Activated T-helper 1 cell treated with Interleukin-2 at 50 U/mL for 16 hours (primary cell): ENCODE measurements around the gene C3orf22.
"Not testable (repeated sequence)": the region's sequence is repeated elsewhere in the genome, so short reads cannot be mapped to it uniquely, and the experiment has no call there.

Experiments used
- DNase-seq: peaks from one replicate; pipeline ENCODE4 v3.0.0-alpha.2; 2020; ENCODE audit warnings: low read depth

The C3orf22 gene

DNA sequence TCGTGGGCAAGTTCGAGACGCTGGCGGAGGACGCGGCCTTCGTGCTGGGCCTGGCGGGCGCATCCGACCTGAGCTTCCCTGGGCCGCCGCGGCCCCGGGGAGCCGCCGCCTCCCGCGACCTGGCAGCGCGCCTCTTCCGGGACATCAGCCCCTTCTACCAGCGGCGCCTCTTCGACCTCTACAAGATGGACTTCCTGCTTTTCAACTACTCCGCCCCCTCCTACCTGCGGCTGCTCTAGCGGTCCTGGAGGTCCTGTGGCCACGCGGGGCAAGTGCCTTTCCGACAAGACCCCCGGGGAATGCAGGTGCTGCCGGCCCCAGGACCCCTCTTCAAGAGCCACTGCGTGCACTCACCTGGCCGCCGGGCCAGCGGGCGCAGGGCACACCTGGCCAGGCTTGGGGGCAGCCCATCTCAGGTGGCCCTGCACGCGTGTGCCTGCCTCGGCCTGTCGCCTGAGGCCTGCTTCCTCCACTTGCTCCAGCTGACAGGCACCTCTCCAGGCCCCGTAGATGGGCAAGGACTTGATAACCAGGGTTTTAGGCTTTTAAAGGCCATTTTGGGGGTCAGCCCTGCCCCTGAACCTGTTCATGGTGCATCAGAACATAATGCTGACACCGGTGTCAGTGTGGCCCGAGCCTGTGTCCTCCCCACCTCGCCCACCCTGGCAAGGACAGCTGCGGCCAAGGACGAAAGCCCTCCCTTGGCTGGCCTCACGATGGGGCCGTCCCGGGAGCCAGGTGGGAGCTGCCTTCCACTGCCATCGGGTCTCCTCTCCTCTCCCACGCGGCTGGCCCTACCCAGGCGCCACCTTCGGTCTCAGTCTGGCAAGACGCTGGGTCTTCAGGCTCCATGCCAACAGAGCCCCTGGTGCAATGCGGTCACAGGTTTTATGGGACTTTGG, 16.1 kb downstream of the C3orf22 start:
- DNase-seq = no peak

DNA sequence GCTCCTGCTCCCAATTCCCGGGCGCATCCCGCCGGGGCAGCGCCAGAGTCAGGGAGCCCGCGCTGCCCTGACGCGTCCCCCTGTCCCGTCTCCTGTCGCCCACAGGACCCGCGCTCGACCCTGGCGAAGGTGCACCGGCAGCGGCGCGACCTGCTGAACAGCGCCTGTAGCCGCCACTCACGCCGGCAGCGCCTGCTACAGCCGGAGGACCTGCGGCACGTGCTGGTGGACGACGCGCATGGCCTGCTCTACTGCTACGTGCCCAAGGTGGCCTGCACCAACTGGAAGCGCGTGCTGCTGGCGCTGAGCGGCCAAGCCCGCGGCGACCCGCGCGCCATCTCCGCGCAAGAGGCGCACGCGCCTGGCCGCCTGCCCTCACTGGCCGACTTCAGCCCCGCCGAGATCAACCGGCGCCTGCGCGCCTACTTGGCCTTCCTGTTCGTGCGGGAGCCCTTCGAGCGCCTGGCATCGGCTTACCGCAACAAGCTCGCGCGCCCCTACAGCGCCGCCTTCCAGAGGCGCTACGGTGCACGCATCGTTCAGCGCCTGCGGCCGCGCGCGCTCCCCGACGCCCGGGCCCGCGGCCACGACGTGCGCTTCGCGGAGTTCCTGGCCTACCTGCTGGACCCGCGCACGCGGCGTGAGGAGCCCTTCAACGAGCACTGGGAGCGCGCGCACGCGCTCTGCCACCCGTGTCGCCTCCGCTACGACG, 16.9 kb downstream of the C3orf22 start:
- no peak for DNase-seq

DNA sequence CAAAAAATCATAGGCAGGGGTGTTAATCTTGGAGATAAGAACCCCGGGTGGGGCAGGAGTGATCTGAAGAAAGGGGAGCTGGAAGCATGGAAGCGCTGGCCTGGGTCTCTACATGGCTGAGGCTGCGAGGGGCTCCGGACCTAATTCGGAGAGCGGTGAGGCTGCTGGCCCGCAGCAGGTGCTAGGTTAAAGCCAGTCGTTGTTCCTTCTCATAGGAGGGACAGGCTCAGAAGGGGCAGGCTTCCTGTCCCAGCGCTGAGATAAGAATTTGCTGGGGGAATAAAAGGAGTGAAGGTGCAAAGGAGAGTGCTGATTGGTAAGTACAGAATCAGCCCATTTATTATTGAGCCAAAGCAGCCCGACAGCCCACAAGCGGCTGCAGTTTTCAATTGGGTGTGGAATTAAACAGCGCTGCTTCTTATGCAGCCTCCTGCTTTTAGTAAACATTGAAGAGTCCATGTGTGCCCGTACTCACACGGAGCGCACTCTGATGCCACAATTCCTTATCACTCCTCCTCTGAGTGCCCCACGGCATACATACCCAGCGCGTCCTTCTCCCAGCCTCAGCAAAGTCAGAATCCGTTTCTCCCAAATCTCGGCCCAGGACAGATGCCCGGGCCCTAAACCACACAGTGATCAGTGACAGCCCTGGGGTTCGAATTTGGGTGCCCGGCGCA, 17.6 kb downstream of the C3orf22 start:
- no peak for DNase-seq

DNA sequence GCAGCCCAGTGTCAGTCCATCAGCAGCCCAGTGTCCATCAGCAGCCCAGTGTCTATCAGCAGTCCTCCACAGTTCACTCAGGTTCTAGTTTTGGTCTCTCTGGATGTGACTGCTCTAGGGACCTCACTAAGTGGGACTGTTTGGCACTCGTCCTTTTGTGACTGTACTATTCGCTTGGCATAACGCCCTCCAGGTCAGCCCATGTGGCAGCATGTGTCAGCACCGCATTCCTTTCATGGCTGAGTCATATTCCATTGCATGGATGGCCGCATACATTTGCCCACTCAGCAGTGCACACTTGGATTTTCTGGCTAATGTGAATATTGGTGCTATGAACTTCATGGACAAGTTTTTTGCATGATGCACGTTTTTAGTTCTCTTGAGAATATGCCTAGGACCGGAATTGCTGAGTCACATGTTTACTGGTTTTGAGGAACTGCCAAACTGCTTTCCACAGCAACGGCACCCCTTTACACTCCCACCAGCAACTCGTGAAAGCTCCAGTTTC, 18.3 kb downstream of the C3orf22 start:
- DNase-seq = no peak

DNA sequence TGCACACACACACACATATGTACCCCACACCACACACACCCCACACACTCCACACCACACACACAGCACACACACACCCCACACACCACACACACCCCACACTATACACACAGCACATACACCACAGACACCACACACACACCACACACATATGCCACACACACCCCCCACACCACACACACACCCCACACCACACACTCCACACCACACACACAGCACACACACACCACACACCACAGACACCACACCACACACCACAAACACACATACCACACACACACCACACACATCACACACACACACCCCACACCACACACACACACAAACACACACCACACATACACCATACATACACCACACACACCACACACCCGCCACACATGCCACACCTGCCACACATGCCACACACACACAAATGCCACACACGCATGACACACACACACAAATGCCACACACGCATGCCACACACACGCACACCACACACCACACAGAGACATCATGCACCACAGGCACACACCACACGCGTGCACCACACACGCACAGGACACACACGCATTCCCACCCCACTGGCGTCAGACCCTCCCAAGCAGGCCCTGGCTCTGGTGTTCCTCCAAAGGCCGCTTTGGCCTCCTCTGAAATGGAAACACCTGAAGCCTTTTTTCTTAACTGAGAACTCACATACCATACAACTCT, 19.0 kb downstream of the C3orf22 start:
- DNase-seq = no peak

DNA sequence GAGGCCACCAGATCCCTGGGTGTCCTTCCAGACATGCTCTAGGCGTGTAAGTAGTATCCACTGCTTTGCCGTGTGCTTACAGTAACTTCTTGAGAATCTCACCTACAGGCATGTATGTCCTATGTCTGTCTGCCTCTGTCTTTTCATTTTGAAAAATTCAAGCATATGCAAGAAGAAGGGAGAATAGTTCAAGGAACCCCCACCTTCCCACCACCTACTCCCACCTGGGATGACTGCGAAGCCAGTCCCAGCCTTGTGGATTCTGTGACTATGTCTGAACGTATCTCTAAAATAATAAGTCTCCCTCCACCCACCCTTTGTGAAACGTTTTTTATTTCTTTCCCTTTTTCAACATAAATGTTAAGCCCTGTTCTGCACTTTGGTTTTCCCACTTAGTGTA, 19.8 kb downstream of the C3orf22 start:
- no peak for DNase-seq

DNA sequence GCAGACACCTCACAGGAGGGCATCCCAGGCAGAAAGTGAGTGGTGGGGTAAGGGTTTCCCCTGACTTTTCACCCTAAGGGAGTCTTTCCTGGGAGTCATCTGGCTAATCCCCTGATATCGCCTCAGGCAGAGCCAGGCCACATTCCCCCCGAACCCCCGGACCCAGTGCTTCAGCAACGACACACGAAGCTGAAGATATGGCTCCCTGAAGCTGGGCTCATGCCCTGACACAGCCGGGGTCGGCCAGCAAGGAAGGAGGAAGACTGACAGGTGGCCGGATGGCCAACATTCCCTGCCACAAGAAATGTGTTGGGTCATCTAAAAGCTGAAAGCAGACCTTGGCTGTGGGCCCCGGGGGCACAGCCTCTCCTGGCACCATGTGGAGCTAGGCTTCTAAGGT, 20.4 kb downstream of the C3orf22 start:
- no peak for DNase-seq

DNA sequence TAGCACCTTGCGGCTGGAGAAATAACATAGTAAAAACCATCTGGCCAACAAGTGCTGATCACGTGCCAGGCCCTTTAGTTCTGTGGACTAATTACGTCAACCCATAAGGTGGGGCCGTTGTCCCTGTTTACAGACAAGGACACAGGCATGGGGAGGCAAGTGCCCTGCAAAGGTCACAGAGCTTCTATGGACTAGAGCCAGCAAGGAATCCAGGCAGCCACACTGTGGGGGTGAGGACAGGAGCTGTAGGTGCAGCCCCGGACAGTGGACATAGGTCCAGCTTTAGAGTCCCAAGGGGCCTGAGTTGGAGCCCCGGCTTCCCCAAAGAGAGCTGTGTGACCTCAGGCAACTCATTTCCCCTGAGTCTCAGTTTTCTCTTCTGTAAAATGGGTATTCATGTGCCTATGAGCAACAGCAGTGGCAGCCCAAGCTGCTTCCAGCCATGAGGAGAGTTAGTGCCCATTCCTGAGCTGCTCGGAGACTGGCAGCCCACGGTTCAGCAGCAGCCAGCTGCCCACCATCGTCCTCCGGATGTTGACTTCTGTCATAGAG, 20.9 kb downstream of the C3orf22 start:
- no peak for DNase-seq

DNA sequence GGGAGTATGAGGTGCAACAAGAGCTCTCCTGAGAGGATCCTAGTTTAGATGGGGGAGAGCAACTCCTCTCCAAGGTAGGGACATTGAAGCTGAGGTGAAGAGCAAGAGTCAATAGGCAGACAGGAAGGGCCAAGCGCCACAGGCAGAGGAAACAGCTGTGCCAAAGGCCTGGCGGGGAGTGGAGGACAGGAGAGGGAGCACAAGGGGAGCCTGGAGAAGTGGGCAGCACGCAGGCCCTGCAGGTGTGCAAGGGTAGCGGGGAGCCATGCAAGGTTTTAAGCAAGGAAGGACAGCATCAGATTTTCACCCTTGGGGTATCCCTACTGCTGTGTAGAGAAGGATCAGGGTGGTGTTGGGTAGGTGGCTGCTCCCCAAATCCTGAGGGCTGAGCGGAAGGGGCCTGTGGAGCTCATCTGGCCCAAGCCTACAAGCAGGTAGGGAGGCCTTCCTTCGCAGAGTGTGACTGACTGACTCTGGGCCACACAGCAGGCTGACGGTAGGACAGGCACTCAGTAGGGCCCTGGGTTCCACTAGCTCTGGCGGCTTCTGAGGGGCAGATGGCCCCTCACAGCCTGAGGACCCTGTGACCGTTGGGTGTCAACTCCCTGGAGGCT, 21.5 kb downstream of the C3orf22 start:
- no peak for DNase-seq

DNA sequence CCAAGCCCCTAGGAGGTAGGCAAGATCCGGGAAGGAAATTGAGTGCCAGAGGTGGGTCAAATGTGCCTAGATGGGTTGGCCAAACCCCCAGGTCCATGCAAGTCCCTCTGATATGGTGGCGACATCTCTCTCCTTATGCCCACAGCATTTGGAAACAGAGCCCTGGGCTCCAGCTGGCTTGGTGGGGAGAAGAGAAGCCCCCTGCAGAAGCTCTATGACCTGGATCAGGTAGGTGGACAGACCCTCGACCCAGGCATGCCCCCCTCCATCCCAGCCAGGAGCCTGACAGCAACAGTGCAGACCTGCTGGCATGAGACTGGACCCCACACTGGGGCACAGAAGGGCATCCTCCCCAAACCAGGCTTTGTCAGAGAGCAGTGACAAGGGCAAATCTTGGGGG, 22.6 kb downstream of the C3orf22 start:
- DNase-seq = no peak

DNA sequence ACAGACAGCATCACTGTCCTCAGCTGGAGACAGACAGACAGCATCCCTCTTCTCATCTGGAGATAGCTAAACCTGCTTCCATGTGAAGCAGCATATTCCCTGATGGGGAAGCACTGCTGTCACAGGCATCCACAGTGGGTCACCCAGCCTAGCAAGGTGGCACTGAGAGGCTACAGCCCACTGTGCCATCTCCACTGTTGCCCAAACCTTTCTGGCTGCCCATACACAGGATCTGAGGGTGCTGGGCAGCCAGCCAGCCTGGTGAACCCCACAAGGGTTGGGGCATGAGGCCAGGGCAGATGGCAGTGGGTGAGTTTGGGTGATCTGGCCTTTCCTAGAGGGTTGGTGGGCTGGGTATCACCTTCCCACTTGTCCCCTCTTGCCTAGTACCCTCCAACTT, 23.1 kb downstream of the C3orf22 start:
- no peak for DNase-seq

DNA sequence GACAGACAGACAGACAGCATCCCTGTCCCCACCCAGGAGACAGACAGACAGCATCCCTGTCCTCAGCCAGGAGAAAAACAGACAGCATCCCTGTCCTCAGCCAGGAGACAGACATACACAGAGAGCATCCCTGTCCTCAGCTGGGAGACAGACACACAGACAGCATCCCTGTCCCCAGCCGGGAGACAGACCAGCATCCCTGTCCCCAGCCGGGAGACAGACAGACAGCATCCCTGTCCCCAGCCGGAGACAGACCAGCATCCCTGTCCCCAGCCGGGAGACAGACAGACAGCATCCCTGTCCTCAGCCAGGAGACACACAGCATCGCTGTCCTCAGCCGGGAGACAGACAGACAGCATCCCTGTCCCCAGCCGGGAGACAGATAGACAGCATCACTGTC, 24.0 kb downstream of the C3orf22 start:
- DNase-seq = not testable (repeated sequence)

DNA sequence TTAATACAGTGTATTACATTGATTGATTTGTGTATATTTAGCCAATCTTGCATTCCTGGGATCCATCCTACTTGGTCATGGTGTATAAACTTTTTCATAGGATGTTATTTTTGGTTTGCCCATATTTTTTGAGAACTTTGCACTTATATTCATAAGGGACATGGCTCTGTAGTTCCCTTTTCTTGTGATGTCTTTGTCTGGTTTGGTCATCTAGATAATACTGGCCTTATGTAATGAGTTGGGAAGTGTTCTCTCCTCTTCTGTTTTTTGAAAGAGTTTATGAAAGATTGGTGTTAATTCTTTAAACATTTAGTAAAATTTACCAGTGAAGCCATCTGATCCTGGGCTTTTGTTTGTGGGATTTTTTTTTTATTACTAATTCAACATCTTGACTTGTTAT, 25.2 kb downstream of the C3orf22 start:
- no peak for DNase-seq

DNA sequence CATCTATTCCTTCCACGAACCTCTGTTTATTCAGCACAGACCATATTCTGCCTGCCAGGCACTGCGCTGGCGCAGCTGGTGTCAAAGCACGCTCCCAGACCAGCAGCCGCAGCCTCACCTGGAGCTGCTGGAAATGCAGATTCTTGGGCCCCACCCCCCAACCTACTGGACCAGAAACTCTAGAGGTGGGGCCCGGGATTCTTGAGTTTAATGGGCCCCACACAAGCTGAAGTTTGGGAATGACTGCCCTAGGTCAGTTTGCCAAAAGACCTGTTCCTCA, 27.7 kb downstream of the C3orf22 start:
- no peak for DNase-seq

DNA sequence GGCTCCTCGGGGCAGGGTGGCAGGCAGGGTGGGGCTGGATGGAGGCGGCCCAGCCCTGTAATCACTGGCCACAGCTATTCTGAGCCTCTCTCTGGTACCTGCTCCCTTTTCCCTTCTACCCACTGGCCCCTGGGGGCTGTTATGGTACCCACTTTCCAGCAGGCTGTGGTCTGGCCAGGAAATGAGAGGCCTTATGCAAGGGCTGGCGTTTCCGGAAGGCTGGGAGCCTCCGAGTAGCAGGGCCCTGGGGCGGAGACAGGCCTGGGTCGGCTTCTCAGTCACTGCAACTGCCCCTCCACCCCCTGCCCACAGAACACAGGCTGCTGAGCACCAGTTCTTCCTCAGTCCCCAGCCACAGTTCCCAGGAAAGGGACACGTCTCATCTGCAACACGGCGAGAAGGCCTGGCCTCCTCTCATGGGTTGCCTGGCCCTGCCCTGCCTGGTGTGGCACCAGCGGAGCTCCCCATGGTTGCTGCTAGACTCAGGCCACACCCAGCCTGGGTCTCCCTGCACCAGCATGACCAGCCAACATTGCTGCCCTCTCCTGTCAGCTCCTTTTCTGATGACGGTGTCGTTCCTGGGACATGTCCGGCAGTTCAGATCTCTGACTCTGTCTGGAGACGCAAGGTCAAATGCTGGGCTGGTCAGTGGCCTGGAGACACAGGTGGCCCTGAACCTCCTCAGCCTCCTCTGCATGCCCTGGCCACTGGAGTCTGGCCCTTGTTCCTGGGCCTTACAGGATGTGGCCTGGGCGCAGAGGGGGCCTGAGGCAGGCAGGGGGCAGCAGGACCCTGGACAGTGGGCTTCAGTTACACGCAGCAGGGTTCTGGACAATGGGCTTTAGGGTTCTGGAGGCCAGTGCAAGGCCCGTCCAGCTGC, 28.3 kb downstream of the C3orf22 start:
- DNase-seq = no peak

DNA sequence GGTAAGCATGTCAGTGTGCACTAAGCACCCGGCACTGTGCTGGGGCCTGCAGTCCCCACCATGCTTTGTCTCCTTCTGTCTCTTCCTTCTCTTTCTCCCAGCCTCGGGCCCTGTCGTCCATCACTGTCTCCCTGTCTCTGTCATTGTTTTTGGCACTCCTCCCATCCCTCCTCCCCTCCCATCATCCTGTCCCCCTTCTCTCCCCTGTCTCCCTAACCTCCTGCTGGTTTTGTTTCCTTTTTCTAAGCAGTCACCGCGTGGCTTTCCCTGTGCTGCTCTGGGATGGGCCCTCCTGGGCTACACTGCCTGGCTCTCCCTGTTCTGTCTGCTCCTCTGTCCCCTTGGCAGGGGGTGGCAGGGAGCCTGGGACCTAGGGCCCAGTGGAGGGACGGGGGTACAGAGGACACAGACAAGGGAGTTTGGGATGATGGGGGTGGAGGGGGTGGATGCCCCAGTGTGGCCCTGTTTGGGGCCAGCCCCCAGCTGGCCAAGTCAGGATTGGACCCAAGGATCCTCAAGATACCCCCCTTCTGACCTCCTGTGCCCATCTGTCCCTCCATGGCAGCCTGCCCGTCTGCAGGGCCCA, 29.1 kb downstream of the C3orf22 start:
- no peak for DNase-seq

DNA sequence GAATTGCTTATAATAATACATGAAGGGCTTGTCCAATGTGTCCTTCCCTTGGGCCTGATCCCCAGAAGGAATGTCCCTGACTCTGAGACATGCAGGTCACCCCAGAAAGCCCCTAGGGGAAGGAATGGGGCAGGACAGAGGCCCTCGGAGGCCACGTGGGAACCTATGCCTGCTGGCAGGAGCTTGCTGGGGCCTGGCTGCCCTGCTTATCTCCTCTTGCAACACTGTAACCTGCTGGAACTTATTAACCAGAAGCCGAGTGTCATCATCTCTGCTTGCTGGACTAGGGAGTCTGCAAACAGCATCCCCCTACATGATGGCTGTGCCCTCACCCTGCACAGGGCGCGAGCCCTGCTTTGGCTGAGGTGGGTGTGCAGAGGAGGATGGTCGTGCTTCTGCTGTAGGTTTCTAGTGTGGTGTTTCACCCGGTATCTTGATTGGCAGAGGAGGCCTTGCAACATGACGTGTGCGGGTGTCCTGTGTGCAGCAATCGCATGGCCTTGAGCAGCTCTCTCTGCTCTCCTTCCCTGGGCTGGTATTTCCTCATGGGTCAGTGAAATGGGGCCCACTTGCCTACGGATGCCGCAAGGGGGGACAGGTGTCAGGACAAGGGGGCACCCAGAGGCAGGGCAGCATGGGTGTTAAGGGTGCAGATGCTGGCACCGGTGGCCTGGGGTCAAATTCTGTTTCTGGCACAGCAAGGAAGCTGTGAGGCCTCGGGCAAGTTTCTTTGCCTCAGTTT, 29.8 kb downstream of the C3orf22 start:
- DNase-seq = no peak

DNA sequence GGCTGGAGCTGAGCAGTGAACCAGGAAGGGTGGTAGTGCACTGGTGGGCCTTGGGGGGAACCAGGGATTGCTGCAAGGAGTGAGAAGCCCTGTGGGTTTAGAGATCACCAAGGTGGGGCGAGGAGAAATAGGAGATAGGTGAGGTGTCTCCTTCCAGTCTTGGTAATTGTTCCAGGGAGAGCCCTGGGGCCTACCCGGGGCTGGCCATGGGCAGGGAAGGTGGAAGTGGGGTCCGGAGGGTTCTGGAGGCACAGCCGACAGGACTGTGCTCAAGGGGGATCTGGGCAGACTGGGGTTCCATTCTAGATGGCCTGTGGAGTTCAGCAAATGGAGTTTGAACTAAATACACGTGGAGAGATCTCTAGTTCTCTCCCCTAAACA, 30.3 kb downstream of the C3orf22 start:
- no peak for DNase-seq

DNA sequence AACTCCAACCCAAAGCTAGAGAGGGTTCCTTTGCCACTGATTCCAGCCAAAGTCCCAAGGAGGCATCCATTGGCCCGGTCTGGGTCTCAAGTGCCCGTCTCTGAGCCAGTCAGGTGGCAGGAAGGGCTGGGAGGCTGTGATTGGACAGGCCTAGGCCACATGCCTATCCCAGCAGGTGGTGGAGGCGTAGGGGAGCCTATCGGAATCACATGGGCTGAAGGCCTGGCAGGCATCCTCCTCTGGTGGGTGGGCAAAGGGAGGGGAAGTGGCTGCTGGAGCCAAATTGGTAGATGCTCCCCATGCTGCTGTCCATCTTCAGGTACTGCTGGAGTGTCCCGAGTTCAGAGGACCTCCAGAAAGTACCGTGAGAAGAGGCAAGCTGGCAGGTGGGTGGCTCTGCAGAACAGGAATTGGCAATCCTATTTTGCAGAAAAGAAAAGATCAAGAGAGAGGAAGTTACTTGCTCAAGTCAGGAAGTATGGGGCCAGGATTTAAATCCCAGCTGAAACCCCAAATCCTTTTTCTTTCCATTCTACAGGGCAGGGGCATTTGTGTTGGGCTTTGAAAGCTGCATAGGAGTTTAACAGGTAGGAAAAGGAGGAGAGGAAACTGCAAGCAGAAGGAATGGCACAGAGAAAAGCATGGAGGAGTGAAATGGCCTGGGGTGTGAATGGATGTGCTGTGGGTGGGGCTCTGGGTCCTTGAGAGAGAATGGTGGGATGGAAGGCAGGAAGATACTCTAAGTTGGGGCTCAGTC, 31.1 kb downstream of the C3orf22 start:
- DNase-seq = no peak
